Endodermal cell (in vitro differentiated cells): Measurements from ENCODE around the gene MAP2K5. TPM values are rescaled to one million over a fixed set of nuclear protein-coding genes. Genes with fewer than 3 reads are reported as not detected.

Source experiments
- DNase-seq: peaks from one replicate; pipeline ENCODE4 v3.0.0-alpha.2; 2017
- H3K27ac ChIP-seq: 2 replicates; pipeline ENCODE4 v1.5.1; 2013; ENCODE audit warnings: mild to moderate bottlenecking, low read depth, low read length, moderate library complexity
- H3K27me3 ChIP-seq: 2 replicates; pipeline ENCODE4 v1.6.1; 2013; ENCODE audit warnings: mild to moderate bottlenecking, low read length, moderate library complexity; ENCODE audit not compliant: insufficient read depth, control insufficient read depth, poor library complexity, severe bottlenecking
- H3K36me3 ChIP-seq: 2 replicates; pipeline ENCODE4 v1.7.0; 2013; ENCODE audit warnings: mild to moderate bottlenecking, low read length, moderate library complexity; ENCODE audit not compliant: control insufficient read depth, insufficient read depth
- H3K4me1 ChIP-seq: one replicate; pipeline ENCODE4 v1.7.0; 2013; ENCODE audit warnings: low read length; ENCODE audit not compliant: control insufficient read depth, insufficient read depth
- H3K4me3 ChIP-seq: 2 replicates; pipeline ENCODE4 v1.5.1; 2013; ENCODE audit warnings: mild to moderate bottlenecking, low read length, moderate library complexity
- H3K9ac ChIP-seq: 2 replicates; pipeline ENCODE4 v1.6.1; 2013; ENCODE audit warnings: mild to moderate bottlenecking, low read length, moderate library complexity; ENCODE audit not compliant: poor library complexity, severe bottlenecking; ENCODE audit errors: extremely low read depth
- H3K9me3 ChIP-seq: 2 replicates; pipeline ENCODE4 v1.6.1; 2013; ENCODE audit warnings: mild to moderate bottlenecking, low read length, moderate library complexity; ENCODE audit not compliant: control insufficient read depth
- H3K27ac Mint-ChIP-seq: 2 replicates; pipeline ENCODE4 v1.8.0; 2020; ENCODE audit warnings: mixed read lengths
- H3K27me3 Mint-ChIP-seq: 2 replicates; pipeline ENCODE4 v1.8.0; 2021; ENCODE audit warnings: mild to moderate bottlenecking, mixed read lengths; ENCODE audit not compliant: insufficient read depth
- H3K36me3 Mint-ChIP-seq: 2 replicates; pipeline ENCODE4 v1.8.0; 2020; ENCODE audit warnings: low read depth, mixed read lengths
- H3K4me1 Mint-ChIP-seq: 2 replicates; pipeline ENCODE4 v1.8.0; 2020; ENCODE audit warnings: mixed read lengths
- H3K4me3 Mint-ChIP-seq: 2 replicates; pipeline ENCODE4 v1.8.0; 2020; ENCODE audit warnings: mild to moderate bottlenecking, moderate library complexity, mixed read lengths
- H3K9me3 Mint-ChIP-seq: 2 replicates; pipeline ENCODE4 v1.8.0; 2020; ENCODE audit warnings: mild to moderate bottlenecking, mixed read lengths
- CTCF ChIP-seq: fragments of 200-600 bp; sonication (generic); conservative IDR thresholded peaks from 2 replicates; pipeline ENCODE4 v1.5.0; 2021; ENCODE audit warnings: antibody characterized with exemption, mild to moderate bottlenecking
- WGBS, 2 experiments: methylation state at CpG; one replicate each; pipeline versions ENCODE4 v1.1.5 to v1.1.7; 2013; ENCODE audit warnings: missing lambda C conversion rate in 2 of 2, mixed read lengths in 1 of 2; ENCODE audit not compliant: insufficient coverage in 1 of 2, insufficient read length in 1 of 2; 5-methylcytosine and 5-hydroxymethylcytosine counted together
- total RNA-seq, 2 donors: library from RNA; stranded (reverse); fragmentation: NEBNext Ultra II Directional in 1 of 2; extraction: Animal tissue kit (Norgen Biotek cat#: 25700) in 1 of 2; gene quantifications; 2 replicates in 1 of 2; 3 replicates in 1 of 2; pipeline ENCODE4 v1.2.1, GENCODE V29; 2021

The MAP2K5 gene
- total RNA-seq, 2 donors from 2014 or later, result 17.1 to 26.7 TPM

- no peak for DNase-seq
- WGBS, 2 experiments, result 88 to 90% methylated on average over 2 to 3 of the region's 3 CpGs
- H3K27me3 Mint-ChIP-seq, result peaks cover 98% of the 10 kb centered on the region
These were observed 238.6 kb downstream of the MAP2K5 start for GRCh38 chr15:67781061-67781460.

GRCh38 chr15:67781907-67782690 lies 239.6 kb downstream of the MAP2K5 start:
- H3K27me3 ChIP-seq, result peaks cover 98% of the 10 kb centered on the region
- peaks cover 5% of the 10 kb centered on the region for H3K4me1 ChIP-seq
- no peak for TF ChIP-seq CTCF
- H3K4me3 Mint-ChIP-seq, result no peak overlapping the region
- 37 to 55% methylated on average over 10 of the region's 10 CpGs for WGBS, 2 experiments
- H3K4me3 ChIP-seq, result no peak overlapping the region
- H3K36me3 ChIP-seq, result no peaks in the 10 kb centered on the region
- H3K9me3 ChIP-seq, result no peaks in the 10 kb centered on the region
- H3K9me3 Mint-ChIP-seq, result no peaks in the 10 kb centered on the region
- H3K36me3 Mint-ChIP-seq, result no peaks in the 10 kb centered on the region
- H3K27ac Mint-ChIP-seq, result no peak overlapping the region
- no peak overlapping the region for H3K9ac ChIP-seq
- H3K27me3 Mint-ChIP-seq, result peaks cover 98% of the 10 kb centered on the region
- peak overlapping the region; percentile 20 for H3K27ac ChIP-seq
- peaks cover 50% of the 10 kb centered on the region for H3K4me1 Mint-ChIP-seq
- peak; percentile 75 for DNase-seq

More at GRCh38 chr15:67781061-67781460, 238.6 kb downstream of the MAP2K5 start:
- no peak overlapping the region for H3K9ac ChIP-seq
- H3K27me3 ChIP-seq, result peaks cover 98% of the 10 kb centered on the region
- no peaks in the 10 kb centered on the region for H3K36me3 ChIP-seq
- H3K4me1 ChIP-seq, result peaks cover 5% of the 10 kb centered on the region
- Mint-ChIP-seq H3K27ac (no peak overlapping the region), H3K4me1 (peaks cover 50% of the 10 kb centered on the region), H3K36me3 (no peaks in the 10 kb centered on the region), H3K9me3 (no peaks in the 10 kb centered on the region), H3K4me3 (no peak overlapping the region)
- no peak overlapping the region for H3K4me3 ChIP-seq
- no peak for TF ChIP-seq CTCF
- H3K9me3 ChIP-seq, result no peaks in the 10 kb centered on the region
- no peak overlapping the region for H3K27ac ChIP-seq

GRCh38 chr15:67782691-67782991 lies 240.1 kb downstream of the MAP2K5 start:
- Histone ChIP-seq H3K36me3 (no peaks in the 10 kb centered on the region), H3K4me1 (peaks cover 5% of the 10 kb centered on the region), H3K27ac (peak overlapping the region; percentile 13), H3K4me3 (no peak overlapping the region), H3K9me3 (no peaks in the 10 kb centered on the region), H3K27me3 (peaks cover 98% of the 10 kb centered on the region), H3K9ac (no peak overlapping the region)
- H3K36me3 Mint-ChIP-seq, result no peaks in the 10 kb centered on the region
- DNase-seq, result peak; percentile 64
- no peak for TF ChIP-seq CTCF
- no peak overlapping the region for H3K4me3 Mint-ChIP-seq
- no peak overlapping the region for H3K27ac Mint-ChIP-seq
- peaks cover 98% of the 10 kb centered on the region for H3K27me3 Mint-ChIP-seq
- peaks cover 50% of the 10 kb centered on the region for H3K4me1 Mint-ChIP-seq
- H3K9me3 Mint-ChIP-seq, result no peaks in the 10 kb centered on the region
- 48 to 50% methylated on average over 6 to 7 of the region's 7 CpGs for WGBS, 2 experiments
